Hippocampal formation (tissue), 2 donors: ENCODE measurements around the gene SP100.
"Not testable (repeated sequence)": the region's sequence is repeated elsewhere in the genome, so short reads cannot be mapped to it uniquely, and the experiment has no call there.

ENCODE experiments used
- DNase-seq, 2 donors: peaks; one replicate each; lab custom pipeline; 2025; lab: John Stamatoyannopoulos, UW

Gene SP100

DNA sequence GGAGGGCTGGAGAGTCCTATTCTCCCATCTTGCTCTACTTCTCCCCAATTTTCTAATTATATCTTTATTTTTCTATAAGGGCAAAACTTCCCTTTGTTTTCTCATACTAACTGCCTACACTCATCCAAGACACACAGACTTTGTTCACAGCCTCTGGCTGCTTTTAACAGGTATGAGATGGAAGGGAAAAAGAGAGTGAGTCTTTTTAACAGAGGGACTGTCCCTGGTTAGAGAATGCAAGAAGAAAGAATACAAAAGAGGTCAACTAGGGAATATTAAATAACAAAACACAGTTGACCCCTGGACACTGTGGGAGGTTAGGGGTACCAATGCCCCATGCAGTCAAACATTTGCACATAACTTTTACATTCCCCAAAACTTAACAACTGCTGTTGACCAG, 41.8 kb downstream of the SP100 start:
- DNase-seq = no peak

DNA sequence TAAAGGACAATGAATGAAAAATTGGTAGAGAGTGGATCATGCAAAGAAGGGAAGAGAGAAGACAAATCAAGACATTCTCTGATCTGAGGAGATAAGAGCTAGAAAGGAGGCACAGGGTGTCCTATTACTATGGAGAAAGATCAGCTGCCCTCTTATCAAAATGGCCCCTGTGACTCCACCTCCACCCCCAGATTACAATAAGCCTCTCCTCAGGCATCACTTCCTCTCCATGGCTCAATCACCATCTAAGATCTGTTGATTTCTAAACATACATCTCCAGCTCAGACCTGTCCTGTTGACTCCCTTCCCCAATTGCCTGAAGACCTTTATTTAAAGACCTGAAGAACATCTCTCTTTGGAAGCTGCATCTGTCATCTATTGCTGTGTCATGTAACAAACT, 43.2 kb downstream of the SP100 start:
- no peak for DNase-seq

DNA sequence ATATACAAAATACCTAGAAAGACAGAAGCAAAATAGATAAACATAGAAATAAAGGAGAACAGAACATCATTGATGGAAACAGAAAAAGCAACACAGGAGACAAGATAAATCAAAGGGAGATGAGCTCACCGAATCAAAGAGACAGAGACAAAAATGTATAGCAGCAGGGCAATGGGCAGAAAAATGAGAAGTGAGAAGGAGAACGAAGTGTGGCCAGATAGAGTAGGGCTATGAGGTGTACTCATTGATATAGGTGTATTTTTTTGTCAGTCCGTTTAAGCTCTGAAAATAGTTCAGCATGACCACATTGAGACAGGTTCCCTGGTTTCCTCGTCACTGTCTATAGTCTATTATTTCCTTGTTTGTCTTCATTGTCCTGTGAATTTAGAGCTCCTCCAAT, 55.1 kb downstream of the SP100 start:
- no peak for DNase-seq

DNA sequence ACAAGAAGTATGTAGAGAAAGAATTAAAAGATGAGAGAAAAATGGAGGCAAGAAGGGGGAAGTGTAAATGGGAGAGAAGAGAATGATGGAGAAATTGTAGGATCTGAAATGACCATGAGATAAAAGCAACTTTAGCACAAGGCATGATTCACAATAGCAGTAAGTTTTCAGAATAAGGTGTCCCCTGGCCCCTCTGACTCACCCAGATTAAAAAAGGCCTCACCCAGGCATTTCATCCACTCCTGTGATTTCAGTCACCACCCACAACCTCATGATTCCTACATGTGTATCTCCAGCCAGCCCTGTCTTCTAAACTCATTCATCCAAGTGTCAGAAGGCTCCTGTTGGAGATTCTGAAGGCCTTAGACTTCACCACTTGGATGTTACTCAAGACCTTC, 56.6 kb downstream of the SP100 start:
- no peak for DNase-seq

DNA sequence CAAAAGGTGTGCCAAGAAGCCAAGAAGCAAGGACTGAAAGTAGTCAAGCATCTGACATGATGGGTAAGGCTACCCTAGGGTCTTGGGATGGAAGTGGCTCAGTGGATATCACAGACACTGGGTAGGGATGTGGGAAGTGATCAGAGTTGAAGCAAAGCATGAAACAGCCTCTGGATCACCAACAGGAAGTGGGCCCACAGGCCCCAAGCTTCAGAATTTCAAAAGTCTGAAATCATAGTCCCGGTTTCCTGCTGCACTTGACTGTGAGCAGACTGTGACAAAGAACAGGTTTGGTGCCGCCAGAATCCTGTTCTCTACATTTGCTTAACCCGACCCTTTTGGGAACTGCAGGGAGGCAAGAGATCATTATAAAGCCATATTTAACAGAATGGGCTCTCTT, 57.4 kb downstream of the SP100 start:
- DNase-seq = no peak

DNA sequence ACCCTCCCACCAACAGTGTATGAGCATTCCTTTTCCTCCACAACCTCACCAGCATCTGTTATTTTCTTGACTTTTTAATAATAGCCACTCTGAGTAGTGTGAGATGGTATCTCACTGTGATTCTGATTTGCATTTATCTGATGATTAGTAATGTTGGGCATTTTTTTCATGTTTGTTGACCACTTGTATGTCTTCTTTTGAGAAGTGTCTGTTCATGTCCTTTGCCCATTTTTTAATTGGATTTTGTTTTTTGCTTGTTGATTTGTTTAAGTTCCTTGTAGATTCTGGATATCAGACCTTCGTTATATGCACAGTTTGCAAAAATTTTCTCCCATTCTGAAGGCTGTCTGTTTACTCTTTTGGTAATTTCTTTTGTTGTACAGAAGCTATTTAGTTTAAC, 59.1 kb downstream of the SP100 start:
- DNase-seq = no peak

DNA sequence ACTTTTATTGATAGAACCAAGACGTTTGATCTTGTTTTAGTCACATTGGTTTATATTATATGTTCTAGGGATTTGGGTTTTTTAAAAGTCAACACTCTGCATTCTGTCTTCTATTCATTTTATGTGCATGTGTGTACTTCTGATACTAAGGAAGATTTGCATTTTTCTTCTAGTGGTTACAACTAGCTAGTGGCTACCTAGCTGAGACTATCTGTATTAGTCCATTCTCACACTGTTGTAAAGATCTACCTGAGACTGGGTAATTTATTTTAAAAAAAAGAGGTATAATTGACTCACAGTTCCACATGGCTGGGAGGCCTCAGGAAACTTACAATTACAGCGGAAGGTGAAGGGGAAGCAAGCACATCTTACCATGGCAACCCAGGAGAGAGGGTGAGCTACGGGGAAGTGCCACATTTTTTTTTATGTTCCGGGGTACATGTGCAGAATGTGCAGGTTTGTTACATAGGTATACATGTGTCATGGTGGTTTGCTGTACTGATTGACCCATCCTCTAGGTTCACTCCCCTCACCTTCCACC, 69.9 kb downstream of the SP100 start:
- no peak for DNase-seq

DNA sequence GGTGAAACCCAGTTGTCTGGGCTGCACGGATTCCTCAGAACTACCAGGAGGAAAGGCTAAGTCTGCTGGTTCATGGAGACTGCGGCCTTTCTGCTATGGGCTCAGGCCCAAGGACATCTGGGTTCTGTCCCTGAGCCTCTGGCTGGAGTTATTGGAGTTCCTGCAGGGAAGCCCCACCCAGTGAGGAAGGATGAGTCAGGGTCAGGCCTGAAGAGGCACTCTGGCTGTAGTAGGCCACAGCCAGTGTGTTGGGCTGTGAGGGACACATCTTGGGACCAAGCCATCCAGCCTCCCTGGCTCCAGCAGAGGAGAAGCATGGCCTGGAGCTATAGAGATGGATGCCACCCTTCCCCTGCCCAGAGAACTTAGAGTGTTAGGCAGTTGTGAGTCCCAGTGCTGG, 75.2 kb downstream of the SP100 start:
- not testable (repeated sequence) for DNase-seq

DNA sequence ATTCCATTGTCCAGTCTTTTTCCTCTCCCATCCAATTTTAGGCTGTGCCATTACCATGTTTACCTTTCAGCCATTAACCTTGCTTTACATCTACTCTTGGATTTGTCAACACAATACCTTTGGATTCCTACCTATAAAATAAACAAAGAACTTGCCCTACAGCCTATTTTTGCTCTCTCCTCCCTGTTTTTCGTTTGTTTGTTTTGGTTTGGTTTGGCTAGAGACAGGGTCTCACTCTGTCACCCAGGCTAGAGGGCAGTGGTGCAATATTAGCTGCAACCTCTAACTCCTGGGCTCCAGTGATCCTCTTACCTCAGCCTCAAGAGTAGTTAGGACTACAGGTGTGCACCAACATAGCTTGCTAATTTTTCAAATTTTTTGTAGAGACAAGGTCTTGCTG, 76.1 kb downstream of the SP100 start:
- no peak for DNase-seq

DNA sequence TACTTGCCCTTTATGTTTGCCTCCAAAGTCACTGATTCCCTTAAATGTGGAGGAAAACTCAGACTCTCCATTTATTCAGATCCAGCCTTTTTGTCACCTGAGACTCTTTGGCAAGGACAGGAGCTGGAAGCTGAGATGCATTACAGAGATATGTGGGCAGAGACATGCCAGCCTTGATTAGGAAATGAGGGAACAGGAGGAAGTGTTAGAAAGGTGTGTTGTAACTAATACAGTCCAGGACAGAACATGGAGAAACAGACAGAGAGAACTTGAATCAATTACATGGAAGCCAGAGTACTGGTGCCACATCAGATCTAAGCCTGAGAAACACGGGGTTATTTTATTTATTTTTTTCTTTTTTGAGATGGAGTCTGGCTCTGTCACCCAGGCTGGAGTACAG, 79.0 kb downstream of the SP100 start:
- no peak for DNase-seq

DNA sequence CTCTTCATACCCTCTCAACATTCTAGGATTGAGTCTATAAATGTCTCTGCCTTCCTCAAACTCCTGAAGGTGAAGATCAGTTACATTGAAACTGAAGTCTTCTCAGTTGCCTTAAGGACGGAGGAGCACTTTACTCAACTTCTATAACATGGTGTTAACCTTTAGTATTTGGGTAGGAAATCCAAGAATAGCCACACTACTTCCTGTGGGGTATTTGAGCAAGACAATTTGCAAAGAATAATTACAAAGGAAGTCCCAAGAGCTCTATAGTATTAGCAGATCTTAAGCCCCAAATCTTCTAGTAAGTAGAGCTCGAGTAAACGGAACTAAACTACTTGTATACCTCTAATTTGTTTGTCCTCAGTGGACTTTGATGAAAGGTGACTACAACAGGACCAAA, 80.9 kb downstream of the SP100 start:
- DNase-seq = no peak

DNA sequence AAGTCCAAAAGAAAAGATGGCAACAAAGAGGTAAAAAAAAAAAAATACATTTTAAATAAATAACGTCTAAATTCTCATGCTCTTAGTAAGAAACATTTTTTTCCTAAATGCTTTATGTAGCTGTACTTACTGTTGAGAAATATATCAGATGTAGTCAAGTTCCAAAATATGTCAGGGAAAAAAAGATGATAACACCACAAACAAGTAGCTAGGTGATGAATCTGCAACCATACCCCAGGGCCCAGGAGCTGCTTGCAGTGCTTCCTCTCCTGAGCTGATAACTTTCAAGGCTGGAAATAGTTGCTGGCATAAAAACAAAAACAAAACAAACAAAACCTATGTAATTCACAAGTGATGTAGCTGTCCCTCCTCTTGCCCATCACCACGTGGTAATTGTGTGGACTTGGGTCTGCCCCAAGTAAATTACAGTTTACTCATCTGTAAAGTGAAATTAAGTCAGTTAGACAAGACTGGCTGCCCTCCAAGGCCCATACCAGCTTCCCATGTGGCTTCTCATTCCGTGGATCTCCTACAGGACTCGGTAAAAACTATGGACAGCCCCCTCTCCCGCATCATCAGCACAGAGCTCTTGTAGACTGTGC, 82.6 kb downstream of the SP100 start:
- no peak for DNase-seq

DNA sequence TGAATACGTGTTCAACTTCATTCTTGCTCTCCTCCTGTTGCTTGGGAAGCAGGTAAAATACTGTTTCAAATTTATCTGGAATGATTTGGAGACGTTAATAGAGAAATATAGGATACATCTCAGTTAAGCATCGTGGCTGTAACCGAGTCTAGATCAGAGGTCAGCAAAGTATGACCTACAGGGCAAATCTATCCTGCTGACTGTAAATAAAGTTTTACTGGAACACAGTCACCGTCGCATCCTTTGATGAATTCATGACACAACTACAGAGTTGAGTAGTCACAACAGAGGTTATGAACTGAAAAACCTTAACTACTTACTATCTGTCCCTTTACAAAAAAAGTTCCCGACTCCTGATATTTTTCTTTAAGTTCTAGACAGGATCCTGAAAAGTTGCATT, 86.6 kb downstream of the SP100 start:
- DNase-seq = no peak

DNA sequence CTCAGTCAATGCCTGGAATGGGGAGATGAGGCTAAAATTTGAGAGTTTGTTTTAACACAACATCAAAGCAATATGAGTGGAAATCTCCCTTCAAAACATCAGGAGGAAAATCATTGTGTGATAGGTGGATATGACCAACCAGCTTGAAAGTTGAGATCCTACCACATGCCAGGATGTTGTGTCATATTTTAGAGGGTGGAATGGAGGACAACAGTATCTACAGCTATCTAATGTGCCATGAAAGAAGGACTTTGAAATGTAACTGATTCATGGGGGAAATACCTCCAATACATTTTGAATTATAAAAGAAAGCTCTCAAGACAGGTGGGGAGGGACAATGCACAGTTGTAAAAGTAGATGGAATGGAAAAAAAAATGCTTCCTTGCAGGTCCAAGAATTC, 87.8 kb downstream of the SP100 start:
- no peak for DNase-seq

DNA sequence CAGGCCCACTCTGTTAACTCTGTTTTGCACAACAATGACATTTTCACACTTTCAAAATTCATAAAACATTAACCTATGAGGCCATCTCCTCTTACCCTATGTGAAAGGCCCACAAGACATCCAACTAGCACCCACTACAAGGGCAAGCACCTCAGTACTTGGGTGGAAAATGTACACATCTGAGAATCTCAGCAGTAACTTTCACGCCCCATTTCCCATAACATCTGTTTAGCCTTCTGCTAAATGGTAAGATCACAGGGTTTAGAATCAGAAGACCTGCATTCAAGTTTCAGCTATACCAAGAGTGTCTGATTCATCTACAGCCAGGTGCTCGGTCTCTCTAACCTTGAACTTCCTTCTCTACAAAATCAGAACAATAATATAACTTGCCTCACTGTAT, 89.2 kb downstream of the SP100 start:
- DNase-seq = no peak

DNA sequence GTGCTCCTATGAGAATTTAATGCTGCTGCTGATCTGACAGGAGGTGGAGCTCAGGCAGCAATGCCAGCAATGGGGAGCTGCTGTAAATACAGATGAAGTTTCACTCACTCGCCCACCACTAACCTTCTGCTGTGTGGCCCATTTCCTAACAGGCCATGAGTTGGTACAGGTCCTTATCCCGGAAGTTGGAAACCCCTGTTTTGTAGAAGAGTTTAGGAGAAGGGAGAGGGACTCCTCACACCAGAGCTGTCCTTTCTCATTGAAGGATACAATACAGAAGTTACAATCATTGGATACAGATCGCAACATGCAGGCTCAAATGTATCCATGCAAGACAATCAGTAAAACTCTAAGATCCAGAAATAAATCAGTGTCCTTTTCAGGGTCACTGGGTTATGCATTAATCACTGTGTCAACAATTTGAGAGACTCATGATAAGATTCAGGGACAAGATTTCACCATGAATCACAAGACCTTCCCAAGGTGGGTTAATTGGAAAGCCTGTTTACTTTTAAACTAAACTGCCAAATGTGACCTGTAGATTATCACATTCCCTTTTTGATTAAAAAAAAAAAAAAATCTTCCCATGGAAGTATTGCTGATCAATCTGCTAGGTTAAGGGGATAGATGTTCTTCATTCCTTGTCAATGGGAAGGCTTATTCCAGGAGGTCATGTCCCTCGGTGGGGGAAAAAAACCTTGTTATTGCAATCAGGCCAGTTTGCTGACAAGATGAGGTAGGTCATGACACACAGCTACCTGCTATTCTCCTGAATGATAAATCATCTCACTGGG, 97.2 kb downstream of the SP100 start:
- no peak for DNase-seq

DNA sequence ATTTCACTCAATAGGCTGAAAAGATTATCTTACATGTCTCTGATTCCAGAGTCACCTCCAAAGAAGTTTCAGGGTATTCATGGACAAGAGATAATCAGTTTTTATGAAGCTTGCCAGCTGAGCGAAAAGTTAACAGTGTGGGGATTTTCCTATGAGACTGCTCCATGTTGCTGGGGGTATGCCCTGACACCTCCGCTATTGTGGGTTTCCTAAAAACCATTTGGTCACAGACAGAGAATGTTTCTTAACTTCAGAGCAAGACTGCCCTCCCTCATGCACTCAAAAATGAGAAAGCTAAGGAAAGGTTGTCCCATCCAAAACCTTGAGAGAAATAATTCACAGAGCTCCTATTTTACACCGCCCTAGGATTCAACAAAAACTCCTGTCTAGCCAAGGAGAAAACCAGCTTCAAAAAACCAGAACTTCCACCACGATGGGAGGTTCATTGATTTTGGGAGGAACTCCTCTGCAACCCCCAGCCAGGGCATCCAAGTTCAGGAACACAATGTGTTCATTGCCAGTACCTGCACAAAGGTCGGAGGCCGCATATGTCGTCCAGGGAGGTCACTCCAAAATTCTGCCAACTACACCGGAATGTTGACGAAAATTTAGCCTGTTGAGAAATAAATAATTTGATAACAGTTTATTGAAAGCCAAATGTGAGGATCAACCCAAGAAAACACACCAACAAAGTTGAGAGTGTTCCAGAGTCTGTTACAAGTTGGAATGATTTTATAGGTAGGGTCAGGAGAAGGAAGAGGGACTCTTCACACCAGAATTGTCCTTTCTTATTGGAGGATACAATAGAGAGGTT, 104.3 kb downstream of the SP100 start:
- no peak for DNase-seq

DNA sequence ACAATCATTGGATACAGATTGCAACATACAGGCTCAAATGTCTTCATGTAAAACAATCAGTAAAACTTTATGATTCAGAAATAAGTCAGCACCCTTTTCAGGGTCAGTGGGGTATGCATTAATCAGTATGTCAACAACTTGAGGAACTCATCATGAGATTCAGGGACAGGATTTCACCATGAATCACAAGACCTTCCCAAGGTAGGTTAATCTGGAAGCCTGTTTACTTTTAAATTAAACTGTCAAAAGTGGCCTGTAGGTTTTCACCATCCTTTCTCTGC, 104.8 kb downstream of the SP100 start:
- no peak for DNase-seq

DNA sequence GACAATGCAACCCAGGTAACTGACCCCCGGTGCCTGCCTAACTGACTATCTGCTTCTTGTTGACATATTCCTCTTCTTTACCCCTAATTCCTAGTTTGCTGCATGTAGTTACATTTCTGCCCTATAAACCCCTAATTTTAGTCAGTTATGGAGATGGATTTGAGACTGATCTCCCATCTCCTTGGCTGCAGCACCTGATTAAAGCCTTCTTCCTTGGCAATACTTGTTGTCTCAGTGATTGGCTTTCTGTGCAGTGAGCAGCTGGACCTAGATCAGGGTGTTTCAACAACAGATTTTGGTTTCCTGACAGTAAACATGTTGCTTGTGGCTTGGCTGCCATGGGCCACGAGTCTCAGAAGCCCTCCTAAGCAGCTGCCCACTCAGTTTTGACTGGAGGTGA, 105.4 kb downstream of the SP100 start:
- DNase-seq = no peak

DNA sequence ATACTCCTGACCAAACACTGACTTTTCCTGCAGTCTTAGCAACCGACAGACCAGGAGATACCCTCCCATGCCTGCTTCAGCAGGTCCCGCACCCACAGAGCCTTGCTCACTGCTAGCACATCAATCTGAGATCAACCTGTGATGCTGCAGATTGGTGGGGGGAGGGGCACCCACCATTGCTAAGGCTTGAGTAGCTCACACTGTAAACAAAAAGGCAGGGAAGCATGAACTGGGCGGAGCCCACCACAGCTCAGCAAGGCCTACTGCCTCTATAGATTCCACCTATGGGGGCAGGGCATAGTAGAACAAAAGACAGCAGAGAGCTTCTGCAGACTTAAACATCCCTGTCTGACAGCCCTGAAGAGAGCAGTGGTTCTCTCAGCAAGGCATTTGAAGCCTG, 109.7 kb downstream of the SP100 start:
- DNase-seq = no peak

DNA sequence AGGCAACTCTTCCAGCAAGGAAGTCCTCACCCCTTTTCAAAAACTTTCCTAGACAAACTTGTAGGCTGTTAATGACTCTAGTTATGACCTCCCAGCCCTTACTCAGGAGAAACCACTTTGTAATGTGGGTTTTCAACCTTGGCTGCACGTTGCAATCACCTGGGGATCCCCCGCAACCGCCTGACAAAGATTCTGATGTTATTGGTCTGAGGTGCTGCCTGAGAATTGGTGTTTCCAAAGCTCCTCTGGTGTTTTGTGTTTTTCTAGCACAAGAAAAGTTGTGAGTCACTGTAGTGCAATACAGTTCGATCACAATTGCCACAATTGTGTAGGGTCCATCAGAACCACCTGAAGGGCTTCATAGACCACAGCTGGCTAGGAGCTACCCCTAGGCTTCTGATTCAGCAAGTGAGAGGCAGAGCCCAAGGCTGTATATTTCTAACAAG, 121.6 kb downstream of the SP100 start:
- DNase-seq = no peak

DNA sequence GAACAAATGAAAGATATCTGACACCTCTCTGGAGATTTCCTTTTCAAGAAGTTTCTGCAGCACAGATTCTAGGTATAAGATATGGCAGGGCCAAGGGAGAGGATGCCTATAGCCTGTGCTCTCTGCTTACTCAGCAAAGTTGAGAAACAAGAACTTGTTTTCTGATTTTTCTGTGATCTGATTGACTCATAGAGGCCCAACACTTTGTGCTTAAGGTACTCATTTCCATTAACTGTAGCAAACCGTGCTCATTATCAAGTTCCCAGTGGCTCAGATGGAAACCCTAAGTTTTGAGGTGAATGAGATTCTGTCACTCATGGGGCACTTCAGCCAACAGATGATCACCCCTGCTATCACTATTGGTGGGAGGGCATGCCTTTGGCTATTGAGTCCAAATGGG, 124.3 kb downstream of the SP100 start:
- DNase-seq = no peak

DNA sequence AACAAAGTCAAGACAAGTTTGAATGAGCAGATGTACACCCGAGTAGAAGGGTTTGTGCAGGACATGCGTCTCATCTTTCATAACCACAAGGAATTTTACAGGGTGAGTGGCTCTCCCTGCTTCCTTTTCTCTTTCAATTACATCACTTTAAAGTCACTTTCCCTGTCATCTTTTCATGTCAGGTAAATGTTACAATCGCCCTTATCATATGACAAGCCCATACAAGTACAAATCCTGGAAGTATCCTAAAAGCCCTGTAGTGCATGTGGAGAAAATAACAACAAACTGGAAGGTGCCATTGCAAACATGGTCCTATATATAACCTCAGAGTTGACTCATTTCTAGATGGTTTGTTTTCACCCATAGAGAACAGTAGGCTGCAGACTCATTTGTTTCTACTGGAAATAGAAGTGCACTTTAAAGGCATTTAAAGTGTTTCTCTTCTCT, 126.0 kb downstream of the SP100 start:
- no peak for DNase-seq
